ENCODE measurements around the gene VPS52. TPM values are rescaled to one million over a fixed set of nuclear protein-coding genes. Genes with fewer than 3 reads are reported as not detected.

The VPS52 gene
- polyA plus RNA-seq, 1 donor from 2014 or later = 29.1 TPM

DNA sequence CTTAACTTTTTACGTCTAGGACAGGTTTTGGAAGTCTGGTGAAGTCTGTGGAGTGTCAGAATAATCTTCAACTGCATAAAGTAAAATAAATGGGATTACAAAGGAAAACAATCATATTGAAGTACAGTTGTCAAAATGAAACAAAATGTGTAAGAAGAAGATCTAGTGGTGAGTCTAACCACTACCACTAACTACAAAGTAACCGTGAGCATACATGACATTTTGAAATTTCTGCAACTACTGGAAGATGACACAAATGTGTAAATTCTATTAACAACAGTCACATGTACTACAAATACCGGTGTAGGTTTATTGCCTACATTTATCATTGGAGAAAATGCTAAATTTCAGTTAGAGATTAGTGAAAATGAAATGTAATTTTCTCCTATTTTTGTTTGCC is 29.7 kb downstream of the VPS52 start:
- Histone ChIP-seq H3K36me3 (ENCODE audit: insufficient read depth, low read length) (no peaks in the 10 kb centered on the region), H3K4me2 (ENCODE audit: low read length) (no peak overlapping the region), H2AFZ (ENCODE audit: low read depth, low read length) (no peak overlapping the region), H3K4me3 (ENCODE audit: low read length) (no peak overlapping the region), H3K79me2 (replicated peaks; ENCODE audit: insufficient read depth, low read length) (no peaks in the 10 kb centered on the region), H3K9ac (ENCODE audit: low read length) (no peak overlapping the region), H4K20me1 (ENCODE audit: insufficient read depth) (no peaks in the 10 kb centered on the region), H3K9me2 (ENCODE audit: insufficient read depth, low read length) (no peaks in the 10 kb centered on the region), H3K27me3 (ENCODE audit: insufficient read depth, low read depth, low read length) (no peaks in the 10 kb centered on the region), H3K27ac (ENCODE audit: low read length) (no peak overlapping the region), H3F3A (ENCODE audit: insufficient read depth, low read length, poor library complexity, severe bottlenecking) (no peaks in the 10 kb centered on the region), H3K9me3 (ENCODE audit: low read length) (no peaks in the 10 kb centered on the region)
- TF ChIP-seq, protein P1, sequence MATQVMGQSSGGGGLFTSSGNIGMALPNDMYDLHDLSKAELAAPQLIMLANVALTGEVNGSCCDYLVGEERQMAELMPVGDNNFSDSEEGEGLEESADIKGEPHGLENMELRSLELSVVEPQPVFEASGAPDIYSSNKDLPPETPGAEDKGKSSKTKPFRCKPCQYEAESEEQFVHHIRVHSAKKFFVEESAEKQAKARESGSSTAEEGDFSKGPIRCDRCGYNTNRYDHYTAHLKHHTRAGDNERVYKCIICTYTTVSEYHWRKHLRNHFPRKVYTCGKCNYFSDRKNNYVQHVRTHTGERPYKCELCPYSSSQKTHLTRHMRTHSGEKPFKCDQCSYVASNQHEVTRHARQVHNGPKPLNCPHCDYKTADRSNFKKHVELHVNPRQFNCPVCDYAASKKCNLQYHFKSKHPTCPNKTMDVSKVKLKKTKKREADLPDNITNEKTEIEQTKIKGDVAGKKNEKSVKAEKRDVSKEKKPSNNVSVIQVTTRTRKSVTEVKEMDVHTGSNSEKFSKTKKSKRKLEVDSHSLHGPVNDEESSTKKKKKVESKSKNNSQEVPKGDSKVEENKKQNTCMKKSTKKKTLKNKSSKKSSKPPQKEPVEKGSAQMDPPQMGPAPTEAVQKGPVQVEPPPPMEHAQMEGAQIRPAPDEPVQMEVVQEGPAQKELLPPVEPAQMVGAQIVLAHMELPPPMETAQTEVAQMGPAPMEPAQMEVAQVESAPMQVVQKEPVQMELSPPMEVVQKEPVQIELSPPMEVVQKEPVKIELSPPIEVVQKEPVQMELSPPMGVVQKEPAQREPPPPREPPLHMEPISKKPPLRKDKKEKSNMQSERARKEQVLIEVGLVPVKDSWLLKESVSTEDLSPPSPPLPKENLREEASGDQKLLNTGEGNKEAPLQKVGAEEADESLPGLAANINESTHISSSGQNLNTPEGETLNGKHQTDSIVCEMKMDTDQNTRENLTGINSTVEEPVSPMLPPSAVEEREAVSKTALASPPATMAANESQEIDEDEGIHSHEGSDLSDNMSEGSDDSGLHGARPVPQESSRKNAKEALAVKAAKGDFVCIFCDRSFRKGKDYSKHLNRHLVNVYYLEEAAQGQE (IDR thresholded peaks at IDR 0.05; ENCODE audit: borderline replicate concordance) = no peak
- TF ChIP-seq TAF1 (IDR thresholded peaks at IDR 0.05; ENCODE audit: low read depth) (no peak), MXI1 (conservative IDR thresholded peaks at IDR 0.05; ENCODE audit: poor library complexity, severe bottlenecking) (no peak), SMC3 (conservative IDR thresholded peaks at IDR 0.05; ENCODE audit: poor library complexity) (no peak), POLR2AphosphoS5 (IDR thresholded peaks at IDR 0.05) (no peak), EP300 (conservative IDR thresholded peaks at IDR 0.05; ENCODE audit: poor library complexity, severe bottlenecking) (no peak), RAD21 (conservative IDR thresholded peaks at IDR 0.05) (no peak), EZH2 (IDR thresholded peaks at IDR 0.05; ENCODE audit: borderline replicate concordance, insufficient read depth, low read length, poor library complexity, severe bottlenecking) (no peak)
- TF ChIP-seq, protein P2, sequence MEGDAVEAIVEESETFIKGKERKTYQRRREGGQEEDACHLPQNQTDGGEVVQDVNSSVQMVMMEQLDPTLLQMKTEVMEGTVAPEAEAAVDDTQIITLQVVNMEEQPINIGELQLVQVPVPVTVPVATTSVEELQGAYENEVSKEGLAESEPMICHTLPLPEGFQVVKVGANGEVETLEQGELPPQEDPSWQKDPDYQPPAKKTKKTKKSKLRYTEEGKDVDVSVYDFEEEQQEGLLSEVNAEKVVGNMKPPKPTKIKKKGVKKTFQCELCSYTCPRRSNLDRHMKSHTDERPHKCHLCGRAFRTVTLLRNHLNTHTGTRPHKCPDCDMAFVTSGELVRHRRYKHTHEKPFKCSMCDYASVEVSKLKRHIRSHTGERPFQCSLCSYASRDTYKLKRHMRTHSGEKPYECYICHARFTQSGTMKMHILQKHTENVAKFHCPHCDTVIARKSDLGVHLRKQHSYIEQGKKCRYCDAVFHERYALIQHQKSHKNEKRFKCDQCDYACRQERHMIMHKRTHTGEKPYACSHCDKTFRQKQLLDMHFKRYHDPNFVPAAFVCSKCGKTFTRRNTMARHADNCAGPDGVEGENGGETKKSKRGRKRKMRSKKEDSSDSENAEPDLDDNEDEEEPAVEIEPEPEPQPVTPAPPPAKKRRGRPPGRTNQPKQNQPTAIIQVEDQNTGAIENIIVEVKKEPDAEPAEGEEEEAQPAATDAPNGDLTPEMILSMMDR (IDR thresholded peaks at IDR 0.05; ENCODE audit: poor library complexity, severe bottlenecking) = no peak

DNA sequence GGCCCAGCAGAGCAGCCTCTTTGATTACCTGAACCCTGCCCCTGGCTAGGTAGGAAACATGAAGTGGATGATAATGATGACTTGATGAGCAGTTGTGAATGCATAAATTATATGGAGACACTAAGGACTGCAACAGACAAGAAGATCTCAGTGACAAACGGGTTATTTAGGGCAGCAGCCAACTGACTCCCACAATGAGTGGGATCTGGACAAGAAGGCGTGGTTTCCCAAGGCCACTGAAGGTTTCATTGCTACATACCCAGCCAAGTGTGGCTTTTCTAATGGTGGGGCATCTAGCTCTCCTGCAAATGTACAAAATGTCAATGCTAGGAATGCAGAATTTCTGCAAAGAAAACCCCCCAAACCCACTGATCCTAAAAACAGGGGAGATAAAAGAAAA is 33.9 kb downstream of the VPS52 start:
- Histone ChIP-seq H3K9ac (ENCODE audit: low read length) (no peak overlapping the region), H3K4me2 (ENCODE audit: low read length) (no peak overlapping the region), H3K9me3 (ENCODE audit: low read length) (no peaks in the 10 kb centered on the region), H2AFZ (ENCODE audit: low read depth, low read length) (no peak overlapping the region), H3K36me3 (ENCODE audit: insufficient read depth, low read length) (no peaks in the 10 kb centered on the region), H3K27ac (ENCODE audit: low read length) (no peak overlapping the region), H3F3A (ENCODE audit: insufficient read depth, low read length, poor library complexity, severe bottlenecking) (no peaks in the 10 kb centered on the region), H3K4me3 (ENCODE audit: low read length) (no peak overlapping the region), H3K79me2 (replicated peaks; ENCODE audit: insufficient read depth, low read length) (no peaks in the 10 kb centered on the region), H3K27me3 (ENCODE audit: insufficient read depth, low read depth, low read length) (no peaks in the 10 kb centered on the region), H4K20me1 (ENCODE audit: insufficient read depth) (no peaks in the 10 kb centered on the region), H3K9me2 (ENCODE audit: insufficient read depth, low read length) (no peaks in the 10 kb centered on the region)
- no peak for TF ChIP-seq EZH2 (IDR thresholded peaks at IDR 0.05; ENCODE audit: borderline replicate concordance, insufficient read depth, low read length, poor library complexity, severe bottlenecking)
- TF ChIP-seq TAF1 (IDR thresholded peaks at IDR 0.05; ENCODE audit: low read depth) = no peak
- TF ChIP-seq SMC3 (conservative IDR thresholded peaks at IDR 0.05; ENCODE audit: poor library complexity) = no peak
- no peak for TF ChIP-seq RAD21 (conservative IDR thresholded peaks at IDR 0.05)
- TF ChIP-seq, protein P2 (IDR thresholded peaks at IDR 0.05; ENCODE audit: poor library complexity, severe bottlenecking) = no peak
- TF ChIP-seq, protein P1 (IDR thresholded peaks at IDR 0.05; ENCODE audit: borderline replicate concordance) = no peak
- TF ChIP-seq POLR2AphosphoS5 (IDR thresholded peaks at IDR 0.05) = no peak
- no peak for TF ChIP-seq EP300 (conservative IDR thresholded peaks at IDR 0.05; ENCODE audit: poor library complexity, severe bottlenecking)

Data from neural cell (in vitro differentiated cells).